Measurements from ENCODE around the gene HOOK1. TPM values are rescaled to one million over a fixed set of nuclear protein-coding genes. Genes with fewer than 3 reads are reported as not detected.

The HOOK1 gene
- total and polyA plus RNA-seq, 2 of the 13 experiments (the other 11 are each of a cell fraction or from before 2014, with no cell fraction given) = 11.3 to 24.2 TPM

DNA sequence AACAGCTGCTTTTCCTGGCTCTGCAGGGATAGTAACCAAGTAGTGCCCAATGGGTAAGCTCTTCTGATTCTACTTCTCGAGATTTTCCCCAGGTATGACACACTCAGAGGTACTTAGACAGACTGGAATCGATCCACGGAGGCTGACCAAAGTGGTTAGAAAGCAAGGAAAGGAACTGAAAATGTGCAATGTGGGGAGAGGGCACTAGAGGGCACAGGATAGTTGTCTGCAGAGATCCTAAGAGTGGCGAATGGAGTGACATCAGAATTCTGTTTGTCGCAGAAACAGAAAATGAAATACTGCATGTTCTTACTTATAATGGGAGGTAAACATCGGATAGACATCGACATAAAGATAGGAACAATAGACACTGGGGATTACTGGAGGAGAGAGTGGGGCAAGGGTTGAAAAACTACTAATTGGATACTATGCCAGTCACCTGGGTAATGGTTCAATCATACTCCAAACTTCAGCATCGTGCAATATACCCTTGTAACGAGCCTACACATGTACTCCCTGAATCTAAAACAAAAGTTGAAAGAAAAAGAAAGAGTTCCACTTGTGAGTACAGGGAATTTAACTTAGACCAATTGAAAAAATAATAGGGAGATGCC, 88.5 kb downstream of the HOOK1 start:
- no peak overlapping the region for H3K27ac ChIP-seq (ENCODE audit: extremely low read length, insufficient read depth, low read length)
- H3K9ac ChIP-seq (ENCODE audit: insufficient read depth, low read depth, low read length) = no peak overlapping the region
- H3K4me1 ChIP-seq (ENCODE audit: insufficient read depth, low read length) = peaks cover 3% of the 10 kb centered on the region
- intact Hi-C loops (cut with micrococcal nuclease; ENCODE audit: unreplicated experiment) (loop anchor here (1.0 kb wide), 1 partner anchor 44 kb away; no protein-coding TSS in a partner anchor), in situ Hi-C loops (cut with HindIII; ENCODE audit: extremely low pct_ligation_motif_present, low pct_unique_long_range_greater_than_20kb) (loop anchor here (5.0 kb wide), 1 partner anchor 44 kb away; no protein-coding TSS in a partner anchor)
- H4K20me1 ChIP-seq (ENCODE audit: insufficient read depth, low read length) = no peaks in the 10 kb centered on the region
- peak; percentile 80 for FAIRE-seq
- peak; percentile 32 for DNase-seq (ENCODE audit: low spot score)
- no peaks in the 10 kb centered on the region for H3K9me3 ChIP-seq (ENCODE audit: low read length)
- H3K4me3 ChIP-seq (replicated peaks in 1 of 3; ENCODE audit: insufficient read depth in 1 of 3, low read depth in 2 of 3, low read length in 3 of 3) = no peak overlapping the region
- CTCF ChIA-PET (ENCODE audit: low intra/inter-chr PET ratio, low total read pairs) = interaction anchor here (0.9 to 3.4 kb wide), 2 partner anchors 41 to 44 kb away, joined by 3 to 47 read pairs; no protein-coding TSS in a partner anchor
- peak; percentile 92 for ATAC-seq
- no TSS peak for BruUV-seq (replicated peaks)
- H3K79me2 ChIP-seq (ENCODE audit: insufficient read depth, low read length) = no peaks in the 10 kb centered on the region
- H2AFZ ChIP-seq (ENCODE audit: low read length) = no peak overlapping the region
- H3K4me2 ChIP-seq (ENCODE audit: low read depth, low read length) = no peak overlapping the region
- POLR2A ChIA-PET = interaction anchor here (1.0 kb wide), 1 partner anchor 44 kb away, joined by 4 read pairs; no protein-coding TSS in a partner anchor
- H3K36me3 ChIP-seq (replicated peaks in 1 of 2; ENCODE audit: control insufficient read depth in 1 of 2, insufficient read depth in 2 of 2, low read length in 2 of 2) = peaks cover 2 to 9% of the 10 kb centered on the region in 2 experiments; a peak in 3 of 5 replicates
- 41% methylated on average over 9 of the region's 9 CpGs for WGBS (ENCODE audit: low lambda C conversion rate)
- H3K27me3 ChIP-seq (ENCODE audit: control insufficient read depth in 1 of 2, insufficient read depth in 2 of 2, low read length in 2 of 2) = no peaks in the 10 kb centered on the region
- TF ChIP-seq, protein P1, sequence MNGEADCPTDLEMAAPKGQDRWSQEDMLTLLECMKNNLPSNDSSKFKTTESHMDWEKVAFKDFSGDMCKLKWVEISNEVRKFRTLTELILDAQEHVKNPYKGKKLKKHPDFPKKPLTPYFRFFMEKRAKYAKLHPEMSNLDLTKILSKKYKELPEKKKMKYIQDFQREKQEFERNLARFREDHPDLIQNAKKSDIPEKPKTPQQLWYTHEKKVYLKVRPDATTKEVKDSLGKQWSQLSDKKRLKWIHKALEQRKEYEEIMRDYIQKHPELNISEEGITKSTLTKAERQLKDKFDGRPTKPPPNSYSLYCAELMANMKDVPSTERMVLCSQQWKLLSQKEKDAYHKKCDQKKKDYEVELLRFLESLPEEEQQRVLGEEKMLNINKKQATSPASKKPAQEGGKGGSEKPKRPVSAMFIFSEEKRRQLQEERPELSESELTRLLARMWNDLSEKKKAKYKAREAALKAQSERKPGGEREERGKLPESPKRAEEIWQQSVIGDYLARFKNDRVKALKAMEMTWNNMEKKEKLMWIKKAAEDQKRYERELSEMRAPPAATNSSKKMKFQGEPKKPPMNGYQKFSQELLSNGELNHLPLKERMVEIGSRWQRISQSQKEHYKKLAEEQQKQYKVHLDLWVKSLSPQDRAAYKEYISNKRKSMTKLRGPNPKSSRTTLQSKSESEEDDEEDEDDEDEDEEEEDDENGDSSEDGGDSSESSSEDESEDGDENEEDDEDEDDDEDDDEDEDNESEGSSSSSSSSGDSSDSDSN (CRISPR knock-in tag; IDR thresholded peaks at IDR 0.05) = no peak
- TF ChIP-seq STAG1 (CRISPR knock-in tag; IDR thresholded peaks at IDR 0.05) (peak; percentile 82), SMC3 (IDR thresholded peaks at IDR 0.05; ENCODE audit: low read length) (peak; percentile 86), RAD21 (CRISPR knock-in tag; IDR thresholded peaks at IDR 0.05) (peak; percentile 79), ASH2L (IDR thresholded peaks at IDR 0.05; ENCODE audit: insufficient read length, low read depth, low read length) (no peak), TEAD3 (CRISPR knock-in tag; optimal IDR thresholded peaks at IDR 0.05; ENCODE audit: borderline replicate concordance) (peak; percentile 33), NR1H2 (CRISPR knock-in tag; IDR thresholded peaks at IDR 0.05; ENCODE audit: borderline replicate concordance, low read depth) (no peak), PPARG (CRISPR knock-in tag; conservative IDR thresholded peaks at IDR 0.05) (no peak), KLF6 (CRISPR knock-in tag; IDR thresholded peaks at IDR 0.05) (no peak), TMF1 (CRISPR knock-in tag; IDR thresholded peaks at IDR 0.05; ENCODE audit: low read depth) (no peak), ZNF558 (CRISPR knock-in tag; IDR thresholded peaks at IDR 0.05; ENCODE audit: borderline replicate concordance) (no peak), ONECUT2 (CRISPR knock-in tag; IDR thresholded peaks at IDR 0.05) (peak; percentile 53; the same call in 1 of the 2 replicates), ZSCAN9 (CRISPR knock-in tag; IDR thresholded peaks at IDR 0.05; ENCODE audit: borderline replicate concordance) (no peak), XBP1 (CRISPR knock-in tag; IDR thresholded peaks at IDR 0.05) (no peak)
- TF ChIP-seq, protein P2, sequence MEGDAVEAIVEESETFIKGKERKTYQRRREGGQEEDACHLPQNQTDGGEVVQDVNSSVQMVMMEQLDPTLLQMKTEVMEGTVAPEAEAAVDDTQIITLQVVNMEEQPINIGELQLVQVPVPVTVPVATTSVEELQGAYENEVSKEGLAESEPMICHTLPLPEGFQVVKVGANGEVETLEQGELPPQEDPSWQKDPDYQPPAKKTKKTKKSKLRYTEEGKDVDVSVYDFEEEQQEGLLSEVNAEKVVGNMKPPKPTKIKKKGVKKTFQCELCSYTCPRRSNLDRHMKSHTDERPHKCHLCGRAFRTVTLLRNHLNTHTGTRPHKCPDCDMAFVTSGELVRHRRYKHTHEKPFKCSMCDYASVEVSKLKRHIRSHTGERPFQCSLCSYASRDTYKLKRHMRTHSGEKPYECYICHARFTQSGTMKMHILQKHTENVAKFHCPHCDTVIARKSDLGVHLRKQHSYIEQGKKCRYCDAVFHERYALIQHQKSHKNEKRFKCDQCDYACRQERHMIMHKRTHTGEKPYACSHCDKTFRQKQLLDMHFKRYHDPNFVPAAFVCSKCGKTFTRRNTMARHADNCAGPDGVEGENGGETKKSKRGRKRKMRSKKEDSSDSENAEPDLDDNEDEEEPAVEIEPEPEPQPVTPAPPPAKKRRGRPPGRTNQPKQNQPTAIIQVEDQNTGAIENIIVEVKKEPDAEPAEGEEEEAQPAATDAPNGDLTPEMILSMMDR (CRISPR knock-in tag; IDR thresholded peaks at IDR 0.05) = peak; percentile 76
- TF ChIP-seq, protein P3, sequence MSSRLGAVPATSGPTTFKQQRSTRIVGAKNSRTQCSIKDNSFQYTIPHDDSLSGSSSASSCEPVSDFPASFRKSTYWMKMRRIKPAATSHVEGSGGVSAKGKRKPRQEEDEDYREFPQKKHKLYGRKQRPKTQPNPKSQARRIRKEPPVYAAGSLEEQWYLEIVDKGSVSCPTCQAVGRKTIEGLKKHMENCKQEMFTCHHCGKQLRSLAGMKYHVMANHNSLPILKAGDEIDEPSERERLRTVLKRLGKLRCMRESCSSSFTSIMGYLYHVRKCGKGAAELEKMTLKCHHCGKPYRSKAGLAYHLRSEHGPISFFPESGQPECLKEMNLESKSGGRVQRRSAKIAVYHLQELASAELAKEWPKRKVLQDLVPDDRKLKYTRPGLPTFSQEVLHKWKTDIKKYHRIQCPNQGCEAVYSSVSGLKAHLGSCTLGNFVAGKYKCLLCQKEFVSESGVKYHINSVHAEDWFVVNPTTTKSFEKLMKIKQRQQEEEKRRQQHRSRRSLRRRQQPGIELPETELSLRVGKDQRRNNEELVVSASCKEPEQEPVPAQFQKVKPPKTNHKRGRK (CRISPR knock-in tag; IDR thresholded peaks at IDR 0.05) = no peak
- TF ChIP-seq, protein P4, sequence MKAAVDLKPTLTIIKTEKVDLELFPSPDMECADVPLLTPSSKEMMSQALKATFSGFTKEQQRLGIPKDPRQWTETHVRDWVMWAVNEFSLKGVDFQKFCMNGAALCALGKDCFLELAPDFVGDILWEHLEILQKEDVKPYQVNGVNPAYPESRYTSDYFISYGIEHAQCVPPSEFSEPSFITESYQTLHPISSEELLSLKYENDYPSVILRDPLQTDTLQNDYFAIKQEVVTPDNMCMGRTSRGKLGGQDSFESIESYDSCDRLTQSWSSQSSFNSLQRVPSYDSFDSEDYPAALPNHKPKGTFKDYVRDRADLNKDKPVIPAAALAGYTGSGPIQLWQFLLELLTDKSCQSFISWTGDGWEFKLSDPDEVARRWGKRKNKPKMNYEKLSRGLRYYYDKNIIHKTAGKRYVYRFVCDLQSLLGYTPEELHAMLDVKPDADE (CRISPR knock-in tag; IDR thresholded peaks at IDR 0.05) = no peak
- TF ChIP-seq, protein P5, sequence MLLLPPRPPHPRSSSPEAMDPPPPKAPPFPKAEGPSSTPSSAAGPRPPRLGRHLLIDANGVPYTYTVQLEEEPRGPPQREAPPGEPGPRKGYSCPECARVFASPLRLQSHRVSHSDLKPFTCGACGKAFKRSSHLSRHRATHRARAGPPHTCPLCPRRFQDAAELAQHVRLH (CRISPR knock-in tag; IDR thresholded peaks at IDR 0.05; ENCODE audit: borderline replicate concordance, low read depth) = no peak

All from HepG2 (cell line).